ENCODE results near the gene RAB17.

GRCh38 chr2:237547841-237548416 lies 42.6 kb downstream of the RAB17 start:
- TF ChIP-seq CTCF (optimal IDR thresholded peaks at IDR 0.05 in 1 of 3, IDR thresholded peaks at IDR 0.05 in 1 of 3, conservative IDR thresholded peaks at IDR 0.05 in 1 of 3; ENCODE audit: extremely low read depth in 1 of 3, insufficient read depth in 2 of 3, low read length in 3 of 3): no peak
- no peak for TF ChIP-seq EZH2 (IDR thresholded peaks at IDR 0.05; ENCODE audit: low read length)

Measured in keratinocyte (primary cell).